AG04449 (cell line): Measurements from ENCODE around the gene FLT3LG.
A peak's percentile ranks its signal among the peaks of the same experiment; 100 is the strongest.

Experiments
- CTCF ChIA-PET: fragments of 350-600 bp; formaldehyde crosslinking; extraction: SDS; loops from one replicate; lab custom pipeline; 2021; ENCODE audit warnings: antibody characterized with exemption; lab: Yijun Ruan, JAX
- POLR2A ChIA-PET: fragments of 400-600, 350-600 bp; formaldehyde crosslinking; extraction: SDS; loops from one replicate; lab custom pipeline; 2020; ENCODE audit warnings: antibody characterized with exemption, inconsistent platforms; lab: Yijun Ruan, JAX
- DNase-seq: peaks from one replicate; pipeline ENCODE4 v3.0.0-alpha.2; 2010; ENCODE audit warnings: low read depth, low spot score
- H3K4me3 ChIP-seq: 2 replicates; pipeline ENCODE4 v1.5.1; 2011; ENCODE audit warnings: low read depth, mild to moderate bottlenecking, control low read depth, low read length
- TF ChIP-seq, protein P1 (sequence below): IDR thresholded peaks from one replicate; pipeline ENCODE4 v1.5.1; 2011; ENCODE audit warnings: mild to moderate bottlenecking, moderate library complexity, low read length, control low read depth, inconsistent platforms; ENCODE audit not compliant: insufficient read depth; ENCODE audit errors: missing control alignments

FLT3LG gene

GRCh38 chr19:49488046-49488862 lies 14.2 kb downstream of the FLT3LG start:
- no peak for DNase-seq
- CTCF ChIA-PET: interaction anchor here (1.2 to 2.0 kb wide), 5 partner anchors 10 to 81 kb away, joined by 3 to 11 read pairs (median 6); no protein-coding TSS in a partner anchor
- H3K4me3 ChIP-seq: peak overlapping the region; percentile 90
- TF ChIP-seq, protein P1, sequence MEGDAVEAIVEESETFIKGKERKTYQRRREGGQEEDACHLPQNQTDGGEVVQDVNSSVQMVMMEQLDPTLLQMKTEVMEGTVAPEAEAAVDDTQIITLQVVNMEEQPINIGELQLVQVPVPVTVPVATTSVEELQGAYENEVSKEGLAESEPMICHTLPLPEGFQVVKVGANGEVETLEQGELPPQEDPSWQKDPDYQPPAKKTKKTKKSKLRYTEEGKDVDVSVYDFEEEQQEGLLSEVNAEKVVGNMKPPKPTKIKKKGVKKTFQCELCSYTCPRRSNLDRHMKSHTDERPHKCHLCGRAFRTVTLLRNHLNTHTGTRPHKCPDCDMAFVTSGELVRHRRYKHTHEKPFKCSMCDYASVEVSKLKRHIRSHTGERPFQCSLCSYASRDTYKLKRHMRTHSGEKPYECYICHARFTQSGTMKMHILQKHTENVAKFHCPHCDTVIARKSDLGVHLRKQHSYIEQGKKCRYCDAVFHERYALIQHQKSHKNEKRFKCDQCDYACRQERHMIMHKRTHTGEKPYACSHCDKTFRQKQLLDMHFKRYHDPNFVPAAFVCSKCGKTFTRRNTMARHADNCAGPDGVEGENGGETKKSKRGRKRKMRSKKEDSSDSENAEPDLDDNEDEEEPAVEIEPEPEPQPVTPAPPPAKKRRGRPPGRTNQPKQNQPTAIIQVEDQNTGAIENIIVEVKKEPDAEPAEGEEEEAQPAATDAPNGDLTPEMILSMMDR: no peak
- POLR2A ChIA-PET: interaction anchor here (0.6 to 2.5 kb wide), 7 partner anchors 8 to 152 kb away, joined by 3 to 16 read pairs (median 3); partner anchors contain the start of genes NOSIP, PIH1D1 and RPS11

- ChIA-PET CTCF (interaction anchor here (1.2 to 2.0 kb wide), 3 partner anchors 10 to 81 kb away, joined by 3 to 11 read pairs (median 8); no protein-coding TSS in a partner anchor), POLR2A (interaction anchor here (0.6 to 2.5 kb wide), 4 partner anchors 10 to 104 kb away, joined by 3 to 11 read pairs (median 4); partner anchors contain the start of gene RCN3)
- no peak for DNase-seq
- TF ChIP-seq, protein P1: no peak
- H3K4me3 ChIP-seq: peak overlapping the region; percentile 90
Measured at GRCh38 chr19:49488863-49489537, 15.0 kb downstream of the FLT3LG start.

DNA sequence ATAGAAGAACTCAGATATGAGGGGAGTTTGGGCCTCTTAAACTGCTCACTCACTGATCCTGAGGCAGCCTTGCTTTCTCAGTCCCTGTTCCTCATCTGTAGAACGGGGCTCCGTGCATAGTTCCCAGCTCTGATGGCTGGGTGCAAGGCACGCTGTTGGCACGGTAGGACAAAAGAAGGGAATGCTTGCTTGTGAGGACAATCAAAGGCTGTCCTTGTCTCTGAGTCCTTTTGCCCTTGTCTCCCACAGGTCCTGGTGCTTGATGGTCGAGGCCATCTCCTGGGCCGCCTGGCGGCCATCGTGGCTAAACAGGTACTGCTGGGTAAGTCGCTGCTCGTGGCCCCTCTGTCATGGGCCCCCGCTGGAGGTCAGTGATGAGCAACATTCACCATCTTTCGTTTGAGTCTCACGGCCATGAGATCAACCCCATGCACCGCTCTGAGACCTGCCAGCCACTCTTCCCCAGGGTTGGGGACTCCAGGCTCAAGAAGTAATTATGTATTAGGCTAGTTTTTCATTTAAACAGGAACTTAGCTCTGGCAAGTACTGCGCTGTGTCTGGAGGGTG lies 15.7 kb downstream of the FLT3LG start:
- H3K4me3 ChIP-seq: peak overlapping the region; percentile 90
- ChIA-PET POLR2A (interaction anchor here (2.5 kb wide), 1 partner anchor 11 kb away, joined by 11 read pairs; no protein-coding TSS in a partner anchor), CTCF (interaction anchor here (2.0 kb wide), 1 partner anchor 80 kb away, joined by 11 read pairs; no protein-coding TSS in a partner anchor)
- TF ChIP-seq, protein P1: no peak
- DNase-seq: no peak

DNA sequence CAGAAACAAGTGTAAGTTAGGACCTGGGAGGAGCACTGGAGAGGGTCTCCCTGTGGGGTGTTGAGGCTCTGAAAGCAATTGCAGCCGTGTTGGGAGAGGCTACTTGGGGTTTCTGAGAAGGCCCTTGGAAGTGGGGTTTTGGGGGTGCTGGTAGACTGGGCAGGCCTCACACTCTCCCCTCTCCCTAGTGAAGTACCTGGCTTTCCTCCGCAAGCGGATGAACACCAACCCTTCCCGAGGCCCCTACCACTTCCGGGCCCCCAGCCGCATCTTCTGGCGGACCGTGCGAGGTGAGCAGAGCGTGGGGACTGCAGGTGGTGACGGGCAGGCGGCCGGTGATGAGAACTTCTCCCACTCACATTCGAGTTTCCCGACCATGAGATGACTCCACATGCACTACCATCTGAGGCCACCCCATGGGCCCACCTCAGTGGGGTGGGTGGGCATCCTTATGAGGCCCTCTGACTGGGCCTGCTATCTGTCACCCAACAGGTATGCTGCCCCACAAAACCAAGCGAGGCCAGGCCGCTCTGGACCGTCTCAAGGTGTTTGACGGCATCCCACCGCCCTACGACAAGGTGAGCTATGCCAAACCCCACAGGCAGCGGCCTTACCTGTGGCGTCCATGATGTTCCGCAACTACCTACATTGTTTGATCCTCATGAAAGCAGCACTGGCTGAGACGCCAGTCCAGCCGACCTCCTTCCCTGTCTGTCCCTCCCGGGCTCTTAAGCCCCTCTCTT lies 16.4 kb downstream of the FLT3LG start:
- ChIA-PET CTCF (no interaction called here), POLR2A (no interaction called here)
- H3K4me3 ChIP-seq: peak overlapping the region; percentile 90
- TF ChIP-seq, protein P1: no peak
- no peak for DNase-seq

- ChIA-PET POLR2A (no interaction called here), CTCF (interaction anchor here (1.7 kb wide), 1 partner anchor 18 kb away, joined by 5 read pairs; no protein-coding TSS in a partner anchor)
- TF ChIP-seq, protein P1: no peak
Measured at GRCh38 chr19:49491030-49491803, 17.2 kb downstream of the FLT3LG start.

More at GRCh38 chr19:49491030-49491803, 17.2 kb downstream of the FLT3LG start:
- no peak overlapping the region for H3K4me3 ChIP-seq
- no peak for DNase-seq
